ENCODE data around the gene CEBPZ.
A peak's percentile ranks its signal among the peaks of the same experiment; 100 is the strongest.

CEBPZ gene

GRCh38 chr2:37231241-37232130, at the start of gene CEBPZ, which contains the start of gene NDUFAF7:
Gene CEBPZ, minus strand, starts transcription at chr2:37231596. Its CDS starts 29 bp downstream, at chr2:37231567.
Gene NDUFAF7, plus strand, starts transcription at chr2:37231658. Its CDS starts 48 bp downstream, at chr2:37231706.
- peak; percentile 71 for FAIRE-seq
- peak; percentile 82 for TF ChIP-seq POLR2A (IDR thresholded peaks at IDR 0.05; ENCODE audit: low read depth, low read length)

GRCh38 chr2:37276291-37276690, 44.9 kb upstream of the CEBPZ start:
- no peak for DNase-seq (ENCODE audit: insufficient read length, low spot score)
- FAIRE-seq: no peak
- no peak for TF ChIP-seq POLR2A (IDR thresholded peaks at IDR 0.05; ENCODE audit: low read depth, low read length)

More at GRCh38 chr2:37231241-37232130, at the start of gene CEBPZ, which contains the start of gene NDUFAF7:
- peak; percentile 89 for DNase-seq (ENCODE audit: insufficient read length, low spot score)

GRCh38 chr2:37274359-37274965, 43.1 kb upstream of the CEBPZ start:
- DNase-seq (ENCODE audit: insufficient read length, low spot score): no peak
- no peak for TF ChIP-seq POLR2A (IDR thresholded peaks at IDR 0.05; ENCODE audit: low read depth, low read length)
- peak; percentile 78 for FAIRE-seq

GRCh38 chr2:37271376-37272067, 40.1 kb upstream of the CEBPZ start:
- DNase-seq (ENCODE audit: insufficient read length, low spot score) (no peak), FAIRE-seq (peak; percentile 6)
- no peak for TF ChIP-seq POLR2A (IDR thresholded peaks at IDR 0.05; ENCODE audit: low read depth, low read length)

- DNase-seq (ENCODE audit: insufficient read length, low spot score) (no peak), FAIRE-seq (peak; percentile 85)
Observed at GRCh38 chr2:37268111-37268510, 36.7 kb upstream of the CEBPZ start.

GRCh38 chr2:37267685-37268084, 36.3 kb upstream of the CEBPZ start:
- TF ChIP-seq POLR2A (IDR thresholded peaks at IDR 0.05; ENCODE audit: low read depth, low read length): no peak
- no peak for DNase-seq (ENCODE audit: insufficient read length, low spot score)
- FAIRE-seq: no peak

More at GRCh38 chr2:37268111-37268510, 36.7 kb upstream of the CEBPZ start:
- TF ChIP-seq POLR2A (IDR thresholded peaks at IDR 0.05; ENCODE audit: low read depth, low read length): no peak

- no peak for DNase-seq (ENCODE audit: insufficient read length, low spot score)
- no peak for FAIRE-seq
- TF ChIP-seq POLR2A (IDR thresholded peaks at IDR 0.05; ENCODE audit: low read depth, low read length): no peak
Observed at GRCh38 chr2:37263839-37264238, 32.4 kb upstream of the CEBPZ start.

GRCh38 chr2:37262522-37262921, 31.1 kb upstream of the CEBPZ start:
- TF ChIP-seq POLR2A (IDR thresholded peaks at IDR 0.05; ENCODE audit: low read depth, low read length): no peak
- FAIRE-seq (no peak), DNase-seq (ENCODE audit: insufficient read length, low spot score) (no peak)

- peak; percentile 75 for FAIRE-seq
- DNase-seq (ENCODE audit: insufficient read length, low spot score): no peak
Observed at GRCh38 chr2:37250869-37251740, 19.7 kb upstream of the CEBPZ start.

GRCh38 chr2:37246205-37246604, 14.8 kb upstream of the CEBPZ start:
- FAIRE-seq (no peak), DNase-seq (ENCODE audit: insufficient read length, low spot score) (no peak)
- no peak for TF ChIP-seq POLR2A (IDR thresholded peaks at IDR 0.05; ENCODE audit: low read depth, low read length)

More at GRCh38 chr2:37250869-37251740, 19.7 kb upstream of the CEBPZ start:
- TF ChIP-seq POLR2A (IDR thresholded peaks at IDR 0.05; ENCODE audit: low read depth, low read length): no peak

- no peak for TF ChIP-seq POLR2A (IDR thresholded peaks at IDR 0.05; ENCODE audit: low read depth, low read length)
- DNase-seq (ENCODE audit: insufficient read length, low spot score) (no peak), FAIRE-seq (no peak)
Observed at GRCh38 chr2:37244755-37245154, 13.4 kb upstream of the CEBPZ start.

GRCh38 chr2:37244017-37244416, 12.6 kb upstream of the CEBPZ start:
- DNase-seq (ENCODE audit: insufficient read length, low spot score) (no peak), FAIRE-seq (no peak)
- TF ChIP-seq POLR2A (IDR thresholded peaks at IDR 0.05; ENCODE audit: low read depth, low read length): no peak

GRCh38 chr2:37243435-37243834, 12.0 kb upstream of the CEBPZ start:
- DNase-seq (ENCODE audit: insufficient read length, low spot score): no peak
- no peak for TF ChIP-seq POLR2A (IDR thresholded peaks at IDR 0.05; ENCODE audit: low read depth, low read length)
- FAIRE-seq: no peak

Data from H54 (cell line).